ENCODE measurements around the gene TNRC6A.
"Not testable (repeated sequence)": the region's sequence is repeated elsewhere in the genome, so short reads cannot be mapped to it uniquely, and the experiment has no call there.

TNRC6A gene

DNA sequence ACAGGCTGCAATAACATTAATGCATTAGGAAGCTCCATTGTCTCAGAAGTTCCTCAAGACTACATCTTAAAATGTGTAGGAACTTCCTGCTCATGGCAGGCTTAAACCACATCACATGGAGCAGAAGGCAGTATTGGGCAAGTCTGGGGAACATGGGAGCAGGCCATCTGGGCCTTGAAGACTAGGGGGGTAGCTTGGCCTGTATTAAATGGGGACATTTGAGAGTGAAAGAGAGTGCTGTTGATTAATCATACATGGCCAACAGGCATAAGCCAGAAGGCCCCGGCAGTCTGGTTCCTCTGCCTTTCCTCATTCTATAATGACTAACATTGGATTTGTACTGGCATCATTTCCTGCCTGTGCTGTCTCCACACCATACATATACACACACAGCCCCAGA is 91.1 kb downstream of the TNRC6A start:
- no peak for DNase-seq

DNA sequence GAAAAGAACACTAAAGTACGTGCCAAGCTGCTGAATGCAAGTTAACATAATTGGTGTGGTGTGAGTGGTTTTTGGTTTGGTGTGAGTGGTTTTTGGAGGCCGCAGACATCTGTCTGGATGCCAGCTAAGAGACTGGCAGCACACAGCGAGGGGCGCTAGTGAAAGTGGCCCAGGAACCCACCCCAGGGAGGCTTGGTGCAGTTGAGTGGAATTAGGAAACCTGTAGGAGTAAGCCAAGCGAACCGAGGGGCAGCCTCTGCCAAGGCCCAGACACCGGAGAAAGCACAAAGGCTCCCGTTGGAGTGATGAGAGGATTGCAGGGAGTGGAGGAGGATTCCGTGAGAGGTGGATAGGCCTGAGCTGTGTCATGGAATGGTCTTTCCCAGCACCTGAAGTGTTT is 91.7 kb downstream of the TNRC6A start:
- no peak for DNase-seq

DNA sequence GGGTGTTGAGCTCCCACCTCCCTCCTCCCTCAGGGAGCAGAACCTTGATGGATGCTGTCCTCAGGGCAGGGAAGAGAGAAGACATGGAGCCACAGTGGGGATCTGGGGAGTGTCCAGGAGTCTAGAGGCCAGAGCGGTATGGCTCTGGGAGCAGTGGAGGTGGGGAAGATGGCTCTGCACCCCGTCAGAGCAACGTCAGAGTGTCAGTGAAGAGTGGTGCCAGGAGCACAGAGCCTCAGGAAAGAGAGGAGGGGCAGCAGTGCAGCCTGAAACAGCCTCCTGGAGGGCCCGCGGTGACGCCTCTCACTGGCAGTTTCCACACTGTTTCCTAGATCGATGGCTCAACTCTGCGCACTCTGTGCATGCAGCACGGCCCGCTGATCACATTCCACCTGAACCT is 93.1 kb downstream of the TNRC6A start:
- no peak for DNase-seq

DNA sequence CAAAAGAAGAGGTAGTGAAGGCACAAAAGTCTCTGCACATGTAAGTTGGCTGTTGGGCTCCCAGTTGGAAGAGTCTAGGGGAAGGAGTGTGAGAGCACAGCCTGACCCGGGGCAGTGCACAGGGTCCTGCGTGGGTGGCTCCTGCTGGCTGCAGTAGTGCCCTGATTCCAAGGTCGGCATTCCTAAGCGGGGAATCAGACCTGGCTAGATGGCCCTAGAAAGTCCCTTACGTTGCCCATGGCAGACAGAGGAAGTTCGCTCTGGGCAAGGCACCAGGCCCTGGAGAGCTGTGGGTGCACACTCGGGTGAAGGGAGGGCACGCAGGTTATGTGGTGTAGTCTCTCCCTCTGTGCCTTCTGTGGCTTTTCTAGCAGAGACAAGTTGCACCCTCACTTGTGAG is 93.5 kb downstream of the TNRC6A start:
- DNase-seq: no peak

DNA sequence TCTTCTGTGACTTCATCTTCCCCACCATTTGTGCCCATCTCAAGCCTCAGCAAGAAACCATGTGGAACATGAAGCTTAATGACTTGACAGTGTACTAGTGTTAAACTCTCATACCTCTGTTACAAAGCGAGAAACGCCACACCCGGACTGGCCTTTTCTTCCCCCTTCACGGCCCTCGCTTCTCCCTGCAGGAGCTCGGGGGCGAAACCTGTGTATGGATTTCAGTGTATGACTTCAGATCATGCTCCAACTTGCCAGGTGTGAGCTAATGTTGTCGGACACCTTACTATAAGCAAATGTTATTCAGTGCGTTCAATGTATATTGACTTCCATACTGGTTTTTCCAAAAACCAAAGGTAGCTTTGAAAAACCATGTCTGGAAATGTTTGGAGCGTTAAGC is 96.2 kb downstream of the TNRC6A start:
- no peak for DNase-seq

DNA sequence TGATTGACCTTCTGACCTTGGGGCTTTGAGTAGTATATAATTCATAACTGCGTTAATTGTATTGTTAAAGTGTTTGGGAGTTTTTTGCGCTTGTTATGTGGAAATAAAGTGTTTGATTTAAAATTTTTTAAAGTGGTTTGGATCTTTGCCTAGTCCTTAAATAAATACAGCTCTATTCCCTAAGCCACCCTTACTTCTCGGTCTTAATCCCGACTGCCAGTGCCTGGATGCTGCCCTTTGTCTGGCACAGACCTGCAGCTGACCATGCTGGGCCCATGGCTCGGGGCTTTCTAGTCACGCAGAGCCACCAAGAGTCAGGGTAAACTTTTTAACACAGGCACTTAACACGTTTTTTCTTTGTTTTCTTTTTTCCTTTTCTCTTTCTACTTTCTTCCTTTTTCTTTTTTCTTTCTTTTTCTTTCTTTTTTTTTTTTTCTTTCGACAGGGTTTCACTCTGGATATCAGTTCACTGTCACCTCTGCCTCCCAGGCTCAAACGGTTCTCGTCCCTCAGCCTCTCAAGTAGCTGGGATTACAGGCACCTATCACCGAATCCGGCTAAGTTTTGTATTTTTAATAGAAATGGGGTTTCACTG is 96.7 kb downstream of the TNRC6A start:
- DNase-seq: no peak

DNA sequence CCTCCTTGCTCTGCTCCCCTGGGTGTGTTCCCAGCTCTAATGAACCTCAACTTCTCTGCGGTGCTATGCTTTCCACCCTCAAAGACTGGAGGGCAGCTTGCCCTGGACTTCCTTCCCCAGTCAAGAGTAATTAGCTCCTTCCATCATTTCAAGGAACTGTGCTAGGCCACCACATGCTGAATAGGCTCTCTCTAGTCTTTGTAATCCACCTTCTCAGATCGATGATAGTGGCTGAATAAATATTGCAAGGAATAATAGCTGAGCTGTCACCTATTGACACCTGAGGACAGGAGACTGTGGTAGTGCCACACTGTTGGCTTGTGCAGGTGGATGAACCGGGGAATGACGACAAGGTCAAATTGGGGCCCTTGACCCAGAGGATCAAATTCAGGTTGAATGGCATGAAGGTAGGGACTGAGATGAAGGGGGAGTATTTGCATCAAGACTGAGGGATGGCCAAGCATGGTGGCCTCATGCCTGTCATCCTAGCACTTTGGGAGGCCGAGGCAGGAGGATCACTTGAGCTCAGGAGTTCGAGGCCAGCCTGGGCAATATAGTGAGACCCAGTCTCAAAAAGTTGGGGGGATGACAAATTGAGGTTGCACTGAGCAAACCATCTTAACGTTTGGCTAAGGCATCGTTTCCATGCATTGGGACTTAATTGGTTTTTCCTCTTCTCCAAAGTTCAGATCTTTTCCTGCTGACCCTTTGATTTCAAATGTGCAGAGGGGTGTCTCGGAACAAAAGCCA is 97.5 kb downstream of the TNRC6A start:
- DNase-seq: no peak

DNA sequence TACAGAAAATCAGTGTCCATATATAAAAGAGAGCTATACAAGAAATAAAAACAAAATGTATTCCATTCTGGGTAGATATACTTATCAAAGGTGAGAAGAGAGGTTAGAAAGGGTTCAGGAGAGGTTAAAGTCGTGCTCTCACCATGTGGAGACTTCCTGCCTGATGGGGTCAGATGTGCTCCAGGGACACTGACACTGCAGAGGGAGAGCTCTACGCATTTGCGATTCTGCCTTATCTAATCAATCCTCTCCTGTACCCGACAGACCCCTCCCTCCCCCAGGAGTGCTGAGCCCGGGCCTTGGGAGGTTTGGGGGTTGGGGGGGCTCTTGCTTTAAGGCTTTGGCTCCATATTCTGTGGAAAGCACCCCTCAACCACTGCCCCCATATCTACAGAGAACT is 99.7 kb downstream of the TNRC6A start:
- DNase-seq: no peak

DNA sequence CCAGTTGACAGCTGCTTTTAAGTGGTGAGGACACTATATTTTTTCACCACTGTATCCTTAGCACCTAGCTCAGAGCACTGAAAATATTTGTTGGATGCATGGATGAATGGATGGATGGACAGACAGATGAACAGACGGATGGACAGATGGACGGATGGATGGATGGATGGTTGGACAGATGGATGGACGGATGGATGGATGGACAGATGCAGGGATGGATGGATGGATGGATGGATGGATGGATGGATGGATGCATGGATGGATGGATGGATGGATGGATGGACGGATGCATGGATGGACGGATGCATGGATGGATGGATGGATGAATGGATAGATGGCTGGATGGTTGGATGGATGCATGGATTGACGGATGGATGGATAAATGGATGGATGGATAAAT is 103.9 kb downstream of the TNRC6A start:
- no peak for DNase-seq

DNA sequence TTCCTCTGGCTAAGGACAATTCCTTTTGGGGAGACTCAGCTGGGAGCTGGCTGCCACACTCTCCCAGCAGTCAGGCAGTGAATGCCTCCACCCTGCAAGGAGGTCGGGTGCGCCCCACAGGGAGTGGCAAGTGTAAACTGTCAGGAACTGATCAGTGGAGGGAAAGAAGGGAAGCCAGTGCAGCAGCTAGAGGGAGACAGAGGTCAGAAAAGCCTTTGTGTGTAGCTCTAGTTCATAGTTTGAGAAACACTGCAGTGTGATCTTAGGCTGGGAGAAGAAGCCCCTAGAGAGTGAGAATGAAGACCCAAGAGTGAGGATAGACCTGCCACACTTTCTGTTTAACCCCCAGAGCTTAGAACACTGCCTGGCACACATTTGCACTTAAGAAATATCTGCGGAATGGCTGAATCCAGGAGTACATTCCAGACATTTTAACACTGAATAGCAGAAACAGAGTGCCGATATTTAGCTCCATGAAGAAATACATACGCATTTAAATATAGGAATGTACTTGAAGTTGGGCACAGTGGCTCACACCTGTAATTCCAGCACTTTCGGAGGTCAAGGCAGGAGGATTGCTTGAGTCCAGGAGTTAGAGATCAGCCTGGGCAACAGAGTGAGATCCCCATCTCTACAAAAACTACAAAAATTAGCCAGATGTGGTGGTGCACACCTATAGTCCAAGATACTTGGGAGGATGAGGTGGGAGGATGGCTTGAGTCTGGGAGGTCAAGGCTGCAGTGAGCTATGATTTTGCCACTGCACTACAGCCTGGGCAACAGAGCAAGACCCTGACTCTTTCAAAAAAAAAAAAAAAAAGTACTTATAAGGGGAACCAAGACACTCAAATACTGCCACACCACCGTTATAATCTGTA is 105.2 kb downstream of the TNRC6A start:
- DNase-seq: no peak

DNA sequence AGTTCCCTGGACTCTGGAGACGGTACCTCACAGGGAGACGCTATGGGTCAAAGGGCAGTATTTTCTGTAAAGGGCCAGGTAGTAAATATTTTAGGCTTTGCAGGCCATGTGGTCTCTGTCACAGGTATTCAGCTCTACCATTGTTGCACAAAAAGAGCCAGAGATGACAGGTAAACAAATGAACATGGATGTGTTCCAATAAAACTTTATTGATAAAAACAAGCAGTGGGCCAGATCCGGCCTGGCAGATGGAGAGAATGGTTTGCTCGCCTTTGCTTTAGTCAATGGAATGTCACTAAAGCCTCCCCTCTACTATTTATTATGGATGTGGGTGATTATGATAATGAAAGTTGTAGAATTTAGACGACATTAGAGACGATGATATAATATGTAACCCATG is 107.4 kb downstream of the TNRC6A start:
- DNase-seq: no peak

DNA sequence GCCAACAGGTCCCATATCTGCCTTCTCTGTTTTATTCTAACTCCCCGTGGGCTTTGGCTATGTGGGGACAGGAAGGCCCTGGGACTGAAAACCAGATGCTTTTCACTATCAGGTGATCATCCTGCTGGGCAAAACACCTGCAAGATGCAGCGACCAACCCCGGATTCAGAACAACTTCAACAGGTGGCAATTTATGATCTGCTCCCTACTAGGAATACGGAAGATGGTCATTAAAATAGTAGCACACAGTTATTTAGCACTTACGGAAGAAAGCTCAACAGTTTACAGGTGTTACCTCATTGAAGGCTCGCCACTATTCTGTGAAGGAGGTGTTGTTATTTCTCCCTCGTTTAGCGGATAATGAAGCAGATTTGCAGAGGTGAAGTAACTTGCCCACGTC is 108.5 kb downstream of the TNRC6A start:
- DNase-seq: no peak

DNA sequence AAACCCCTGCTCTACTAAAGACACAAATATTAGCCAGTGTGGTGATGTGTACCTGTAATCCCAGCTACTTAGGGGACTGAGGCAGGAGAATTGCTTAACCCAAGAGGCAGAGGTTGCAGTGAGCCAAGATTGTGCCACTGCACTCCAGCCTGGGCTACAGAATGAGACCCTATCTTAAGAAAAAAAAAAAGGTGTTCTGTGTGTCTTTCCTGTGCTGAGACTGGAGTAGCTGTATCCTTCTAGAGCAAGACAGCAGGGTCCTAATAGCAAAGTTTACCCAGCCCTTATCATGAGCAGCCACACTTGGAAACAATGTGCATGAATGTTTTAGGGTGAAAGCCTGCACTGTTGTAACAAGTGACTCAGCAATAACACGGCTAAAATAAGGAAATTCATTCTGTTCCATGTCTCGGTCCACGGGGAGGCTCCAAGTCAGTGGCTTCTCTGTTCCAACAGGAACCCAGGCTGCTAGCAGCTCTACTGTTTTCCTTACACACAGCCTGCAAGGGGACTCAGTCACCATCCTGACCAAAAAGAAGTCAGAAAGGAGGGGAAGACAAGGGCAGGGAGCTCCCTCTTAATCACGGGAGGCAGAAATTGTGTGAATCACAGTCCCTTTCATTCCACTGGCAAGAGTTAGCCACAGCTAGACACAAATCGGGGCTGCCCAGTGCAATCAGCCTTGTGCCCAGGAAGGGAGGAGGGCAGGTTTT is 109.3 kb downstream of the TNRC6A start:
- no peak for DNase-seq

DNA sequence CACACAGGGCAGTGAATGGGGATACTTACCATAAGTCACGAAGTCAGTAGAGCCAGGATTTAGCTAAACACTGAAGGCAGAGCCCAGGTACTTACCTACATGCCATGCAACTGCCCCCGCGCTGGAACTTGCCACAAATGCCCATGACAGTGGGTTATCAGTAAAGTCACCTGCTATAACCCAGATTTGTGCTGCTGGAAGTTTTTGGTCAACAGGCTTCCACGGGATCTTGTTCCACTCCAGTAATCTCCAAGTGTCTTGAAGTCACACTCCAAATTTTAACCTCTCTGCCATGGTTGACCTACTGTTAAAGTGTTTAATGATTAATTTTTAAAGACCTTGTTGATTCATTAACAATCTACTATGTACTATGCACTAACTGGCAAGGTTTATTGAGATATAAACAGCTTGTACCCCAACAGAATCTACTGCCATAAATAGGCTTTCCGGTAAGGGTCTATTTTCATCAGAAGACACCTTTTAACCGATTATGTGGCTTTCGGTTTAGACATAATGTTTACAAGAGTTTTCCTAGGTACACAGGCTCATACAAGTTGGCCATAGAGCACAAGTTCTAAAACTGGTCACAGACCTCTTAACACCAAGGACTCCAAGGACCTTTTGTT is 110.0 kb downstream of the TNRC6A start:
- DNase-seq: no peak

DNA sequence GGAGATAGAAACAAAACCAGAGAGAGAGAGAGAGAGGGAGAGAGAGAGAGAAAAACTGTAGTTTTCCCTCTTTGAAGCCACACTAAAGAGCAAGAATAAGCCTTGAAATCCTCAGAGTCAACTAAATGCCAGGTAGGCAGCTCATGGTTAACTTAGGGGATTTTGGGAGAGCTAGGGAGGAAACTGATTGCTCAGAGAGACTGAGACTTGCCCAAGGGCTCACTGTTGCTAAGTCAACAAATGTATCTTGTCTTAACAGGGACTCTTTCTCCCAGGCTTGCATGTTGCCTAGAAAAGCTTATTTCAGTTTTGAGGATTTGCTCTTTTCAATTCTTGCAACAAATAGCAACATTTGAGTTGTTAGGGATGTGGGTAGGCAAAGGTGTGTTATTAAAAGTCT is 111.8 kb downstream of the TNRC6A start:
- no peak for DNase-seq

DNA sequence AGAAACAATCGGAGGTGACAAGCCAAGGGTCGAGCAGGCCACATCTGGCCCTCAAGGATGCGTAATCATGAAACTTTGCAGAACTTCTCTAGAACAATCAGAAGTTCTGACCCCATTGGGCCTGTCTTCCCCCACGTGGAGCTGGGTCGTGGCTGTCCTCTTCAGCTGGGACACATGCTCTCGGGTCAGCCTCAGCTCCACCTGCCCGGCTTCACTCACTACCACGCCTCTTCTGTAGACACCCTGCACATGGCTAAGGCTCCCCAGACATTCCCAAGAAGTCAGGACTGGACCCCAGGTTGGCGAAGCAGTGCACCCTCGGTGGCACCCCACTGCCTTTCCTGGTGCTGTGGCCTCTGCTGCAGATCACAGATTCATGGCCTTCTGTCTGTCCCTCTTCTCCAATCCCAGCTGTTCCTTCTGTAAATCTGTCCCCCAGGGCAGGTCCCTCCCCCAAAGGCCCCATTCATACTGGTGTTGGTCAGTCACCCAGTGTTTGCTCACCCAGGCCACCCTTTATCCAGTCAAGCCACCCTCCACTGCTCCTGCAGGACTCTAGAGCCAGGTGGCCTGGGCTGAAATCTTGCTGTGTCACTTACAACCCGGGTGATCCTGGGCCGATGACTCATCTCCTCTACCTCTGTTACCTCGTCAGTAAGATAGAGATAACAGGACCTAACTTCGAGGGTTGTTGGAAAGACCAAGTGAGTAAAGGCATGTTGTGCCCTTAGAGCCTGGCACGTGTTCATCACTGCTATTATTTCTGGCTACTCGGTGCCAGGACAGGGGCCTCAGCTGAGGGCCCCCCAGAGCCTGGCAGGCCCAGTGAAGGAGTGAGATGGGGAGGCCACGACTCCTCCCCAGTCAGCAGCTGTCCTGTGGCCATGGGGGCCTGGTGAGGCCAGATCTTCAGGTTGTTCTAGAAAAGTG is 114.9 kb downstream of the TNRC6A start:
- DNase-seq: no peak

DNA sequence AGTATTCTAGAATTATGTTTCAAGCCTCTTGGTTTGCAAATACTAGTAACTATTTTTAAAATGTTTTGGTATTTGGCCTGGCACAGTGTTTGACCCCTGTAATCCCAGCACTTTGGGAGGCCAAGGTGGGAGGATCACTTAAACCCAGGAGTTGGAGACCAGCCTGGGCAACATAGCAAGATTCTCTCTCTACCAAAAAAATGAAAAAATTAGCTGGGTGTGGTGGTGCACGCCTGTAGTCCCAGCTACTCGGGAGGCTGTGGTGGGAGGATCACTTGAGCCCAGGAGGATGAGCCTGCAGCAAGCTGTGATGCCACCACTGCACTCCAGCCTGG is 115.5 kb downstream of the TNRC6A start:
- DNase-seq: not testable (repeated sequence)

DNA sequence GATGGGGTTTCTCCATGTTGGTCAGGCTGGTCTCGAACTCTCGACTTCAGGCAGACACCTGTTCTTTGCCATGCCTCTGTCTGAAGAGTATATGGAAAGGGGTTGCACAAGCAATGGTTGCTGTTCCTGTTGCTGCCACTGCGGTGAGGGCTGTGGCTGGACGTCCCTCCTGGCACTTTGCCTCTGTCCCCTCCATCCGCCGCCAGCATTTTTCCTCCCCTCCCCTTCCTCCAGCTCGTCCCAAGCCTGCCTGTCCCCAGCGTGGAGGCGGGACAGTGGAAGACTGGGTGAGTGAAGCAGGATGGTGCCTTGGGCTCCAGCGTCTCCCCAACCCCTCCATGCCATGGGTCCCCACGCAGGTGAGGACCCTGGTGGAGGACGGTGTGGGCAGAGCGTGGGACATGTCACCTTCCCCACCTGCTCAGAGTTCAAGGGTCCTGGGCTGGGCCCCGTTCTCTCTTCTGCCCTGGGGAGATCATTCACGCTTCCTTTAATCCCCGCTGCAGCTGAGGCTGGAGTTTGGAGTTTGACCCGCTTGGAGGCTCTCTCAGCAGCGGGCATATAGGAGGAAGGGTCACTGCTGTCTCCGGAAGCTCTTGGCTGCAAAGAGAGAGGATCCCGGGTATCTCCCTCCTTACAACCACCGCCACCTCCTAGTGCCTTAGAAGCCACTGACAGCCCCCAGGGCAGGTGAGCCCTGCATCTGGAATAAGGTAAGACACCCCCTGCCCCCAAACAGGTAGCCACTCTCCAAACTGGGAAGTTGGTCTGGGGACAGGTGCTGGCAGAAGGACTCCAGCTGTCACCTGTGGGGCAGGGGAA is 116.5 kb downstream of the TNRC6A start, which contains the start of gene SLC5A11:
TSS of gene SLC5A11 (plus strand) at position 238 of the 822 bp plus-strand sequence. CDS start 12,681 bp downstream, outside the sequence.
- DNase-seq: no peak

DNA sequence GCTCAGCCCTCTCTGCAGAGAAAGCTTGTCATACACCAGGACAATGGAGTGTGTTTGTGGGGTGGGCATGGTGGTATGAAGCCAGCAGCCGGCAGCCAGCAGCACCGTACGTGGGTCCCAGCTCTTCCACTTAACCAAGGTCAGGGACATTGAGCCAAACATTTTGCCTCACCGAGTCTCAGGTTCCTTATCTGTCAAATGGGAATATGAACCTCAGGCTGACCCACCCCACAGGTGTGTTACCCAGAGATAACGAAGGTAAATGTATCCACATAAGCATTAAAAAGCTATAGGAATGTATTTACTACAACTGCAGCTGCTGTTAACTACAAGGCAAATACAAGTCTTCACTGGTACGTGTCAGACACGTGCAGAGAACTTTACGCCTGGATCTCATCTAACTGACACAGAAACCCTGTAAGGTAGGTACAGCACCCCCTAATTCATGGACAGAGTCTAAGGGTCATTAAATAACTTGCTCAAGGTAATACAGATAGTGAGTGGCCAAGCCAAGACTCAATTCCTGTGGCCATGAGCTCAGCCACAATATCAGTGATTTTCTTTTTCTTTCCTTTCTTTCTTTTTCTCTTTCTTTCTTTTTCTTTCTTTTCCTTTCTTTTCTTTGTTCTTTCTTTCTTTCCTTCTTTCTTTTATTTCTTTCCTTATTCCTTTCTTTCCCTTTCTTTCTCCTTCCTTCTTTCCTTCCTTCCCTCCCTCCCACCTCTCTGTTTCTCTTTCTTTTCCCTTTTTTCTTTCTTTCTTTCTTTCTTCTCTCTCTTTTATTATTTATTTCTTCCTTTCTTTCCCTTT is 117.3 kb downstream of the TNRC6A start:
- DNase-seq: no peak

DNA sequence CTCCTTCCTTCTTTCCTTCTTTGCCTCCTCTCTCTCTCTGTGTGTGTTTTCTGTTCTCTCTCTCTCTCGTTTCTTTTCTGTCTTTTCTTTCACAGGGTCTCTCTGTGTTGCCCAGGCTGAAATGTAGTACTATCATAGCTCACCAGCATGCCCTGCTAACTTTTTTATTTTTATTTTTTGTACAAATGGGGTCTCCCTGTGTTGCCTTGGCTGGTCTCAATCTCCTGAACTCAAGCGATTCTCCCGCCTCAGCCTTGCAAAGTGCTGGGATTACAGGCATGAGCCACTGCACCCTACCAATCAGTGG is 117.9 kb downstream of the TNRC6A start:
- DNase-seq: no peak

Data from T1000 (cell line).